Measurements from ENCODE around the gene AFM.

Gene AFM

GRCh38 chr4:73456177-73457022, 25.1 kb upstream of the AFM start:
- DNase-seq (ENCODE audit: insufficient read length, low spot score), result no peak
- TF ChIP-seq TAF1 (IDR thresholded peaks at IDR 0.05; ENCODE audit: low read depth, low read length) (no peak), POLR2AphosphoS5 (IDR thresholded peaks at IDR 0.05; ENCODE audit: low read depth, low read length) (no peak), PAX5 (IDR thresholded peaks at IDR 0.05; ENCODE audit: insufficient read depth, low read length, severe bottlenecking) (no peak), POLR2A (IDR thresholded peaks at IDR 0.05; ENCODE audit: low read depth, low read length) (no peak), SPI1 (IDR thresholded peaks at IDR 0.05; ENCODE audit: low read depth, low read length) (no peak), POU2F2 (IDR thresholded peaks at IDR 0.05; ENCODE audit: low read depth, low read length) (no peak)
- FAIRE-seq, result no peak

- FAIRE-seq (no peak), DNase-seq (ENCODE audit: insufficient read length, low spot score) (no peak)
- no peak for TF ChIP-seq SPI1 (IDR thresholded peaks at IDR 0.05; ENCODE audit: low read depth, low read length)
- TF ChIP-seq POLR2AphosphoS5 (IDR thresholded peaks at IDR 0.05; ENCODE audit: low read depth, low read length), result no peak
These were observed 23.1 kb upstream of the AFM start for GRCh38 chr4:73458184-73459047.

GRCh38 chr4:73459048-73459421, 22.5 kb upstream of the AFM start:
- DNase-seq (ENCODE audit: insufficient read length, low spot score) (no peak), FAIRE-seq (no peak)
- TF ChIP-seq POLR2A (IDR thresholded peaks at IDR 0.05; ENCODE audit: low read depth, low read length) (no peak), POU2F2 (IDR thresholded peaks at IDR 0.05; ENCODE audit: low read depth, low read length) (no peak), POLR2AphosphoS5 (IDR thresholded peaks at IDR 0.05; ENCODE audit: low read depth, low read length) (no peak), TAF1 (IDR thresholded peaks at IDR 0.05; ENCODE audit: low read depth, low read length) (no peak), SPI1 (IDR thresholded peaks at IDR 0.05; ENCODE audit: low read depth, low read length) (no peak), PAX5 (IDR thresholded peaks at IDR 0.05; ENCODE audit: insufficient read depth, low read length, severe bottlenecking) (no peak)

- DNase-seq (ENCODE audit: insufficient read length, low spot score) (no peak), FAIRE-seq (no peak)
- no peak for TF ChIP-seq TAF1 (IDR thresholded peaks at IDR 0.05; ENCODE audit: low read depth, low read length)
- TF ChIP-seq PAX5 (IDR thresholded peaks at IDR 0.05; ENCODE audit: insufficient read depth, low read length, severe bottlenecking), result no peak
These were observed 20.5 kb upstream of the AFM start for GRCh38 chr4:73460913-73461522.

GRCh38 chr4:73468170-73468569, 13.4 kb upstream of the AFM start:
- no peak for TF ChIP-seq POLR2A (IDR thresholded peaks at IDR 0.05; ENCODE audit: low read depth, low read length)
- no peak for TF ChIP-seq TAF1 (IDR thresholded peaks at IDR 0.05; ENCODE audit: low read depth, low read length)
- TF ChIP-seq POLR2AphosphoS5 (IDR thresholded peaks at IDR 0.05; ENCODE audit: low read depth, low read length), result no peak
- TF ChIP-seq SPI1 (IDR thresholded peaks at IDR 0.05; ENCODE audit: low read depth, low read length), result no peak
- no peak for TF ChIP-seq PAX5 (IDR thresholded peaks at IDR 0.05; ENCODE audit: insufficient read depth, low read length, severe bottlenecking)
- TF ChIP-seq POU2F2 (IDR thresholded peaks at IDR 0.05; ENCODE audit: low read depth, low read length), result no peak
- no peak for DNase-seq (ENCODE audit: insufficient read length, low spot score)
- FAIRE-seq, result no peak

- DNase-seq (ENCODE audit: insufficient read length, low spot score), result no peak
- FAIRE-seq, result no peak
- TF ChIP-seq POU2F2 (IDR thresholded peaks at IDR 0.05; ENCODE audit: low read depth, low read length) (no peak), SPI1 (IDR thresholded peaks at IDR 0.05; ENCODE audit: low read depth, low read length) (no peak), PAX5 (IDR thresholded peaks at IDR 0.05; ENCODE audit: insufficient read depth, low read length, severe bottlenecking) (no peak), POLR2A (IDR thresholded peaks at IDR 0.05; ENCODE audit: low read depth, low read length) (no peak), TAF1 (IDR thresholded peaks at IDR 0.05; ENCODE audit: low read depth, low read length) (no peak), POLR2AphosphoS5 (IDR thresholded peaks at IDR 0.05; ENCODE audit: low read depth, low read length) (no peak)
These were observed 10.8 kb upstream of the AFM start for GRCh38 chr4:73470728-73471127.

- no peak for FAIRE-seq
- TF ChIP-seq POU2F2 (IDR thresholded peaks at IDR 0.05; ENCODE audit: low read depth, low read length) (no peak), SPI1 (IDR thresholded peaks at IDR 0.05; ENCODE audit: low read depth, low read length) (no peak), PAX5 (IDR thresholded peaks at IDR 0.05; ENCODE audit: insufficient read depth, low read length, severe bottlenecking) (no peak), POLR2A (IDR thresholded peaks at IDR 0.05; ENCODE audit: low read depth, low read length) (no peak), TAF1 (IDR thresholded peaks at IDR 0.05; ENCODE audit: low read depth, low read length) (no peak), POLR2AphosphoS5 (IDR thresholded peaks at IDR 0.05; ENCODE audit: low read depth, low read length) (no peak)
- DNase-seq (ENCODE audit: insufficient read length, low spot score), result no peak
These were observed 4.4 kb upstream of the AFM start for GRCh38 chr4:73477176-73477575.

- DNase-seq (ENCODE audit: insufficient read length, low spot score) (no peak), FAIRE-seq (no peak)
- TF ChIP-seq PAX5 (IDR thresholded peaks at IDR 0.05; ENCODE audit: insufficient read depth, low read length, severe bottlenecking) (no peak), TAF1 (IDR thresholded peaks at IDR 0.05; ENCODE audit: low read depth, low read length) (no peak), SPI1 (IDR thresholded peaks at IDR 0.05; ENCODE audit: low read depth, low read length) (no peak), POU2F2 (IDR thresholded peaks at IDR 0.05; ENCODE audit: low read depth, low read length) (no peak), POLR2AphosphoS5 (IDR thresholded peaks at IDR 0.05; ENCODE audit: low read depth, low read length) (no peak), POLR2A (IDR thresholded peaks at IDR 0.05; ENCODE audit: low read depth, low read length) (no peak)
These were observed 2.2 kb upstream of the AFM start for GRCh38 chr4:73479323-73479722.

GRCh38 chr4:73485085-73485484, 3.5 kb downstream of the AFM start:
- TF ChIP-seq POLR2A (IDR thresholded peaks at IDR 0.05; ENCODE audit: low read depth, low read length) (no peak), TAF1 (IDR thresholded peaks at IDR 0.05; ENCODE audit: low read depth, low read length) (no peak)
- DNase-seq (ENCODE audit: insufficient read length, low spot score) (no peak), FAIRE-seq (no peak)
